ENCODE data around the gene UQCC3. TPM values are rescaled to one million over a fixed set of nuclear protein-coding genes. Genes with fewer than 3 reads are reported as not detected.
A peak's percentile ranks its signal among the peaks of the same experiment; 100 is the strongest.
"Not testable (repeated sequence)": the region's sequence is repeated elsewhere in the genome, so short reads cannot be mapped to it uniquely, and the experiment has no call there.

UQCC3 gene
- total and polyA plus RNA-seq, 2 donors (not counting 1 experiment from before 2014, with no cell fraction given) = 4.7 to 14.0 TPM

GRCh38 chr11:62689421-62690183, 18.1 kb downstream of the UQCC3 start, which contains the start of gene LRRN4CL:
LRRN4CL (minus strand) TSS chr11:62689530; CDS start chr11:62688508, 1,022 bp downstream.
- peak within 1 kb of the TSS; percentile 33 for H2AFZ ChIP-seq (ENCODE audit: low read length)
- peaks cover 16% of the 10 kb centered on the region for H3K36me3 ChIP-seq (ENCODE audit: control insufficient read depth, insufficient read depth, low read length)
- H3K27me3 ChIP-seq (ENCODE audit: control insufficient read depth, insufficient read depth, low read length) = no peaks in the 10 kb centered on the region
- peak within 1 kb of the TSS; percentile 64 for H3K27ac ChIP-seq (ENCODE audit: insufficient read depth, low read length)
- peak within 1 kb of the TSS; percentile 25 for H3K9ac ChIP-seq (ENCODE audit: insufficient read depth, low read length)
- peaks cover 9% of the 10 kb centered on the region for H3K4me1 ChIP-seq (ENCODE audit: control insufficient read depth, extremely low read depth, insufficient read depth, low read length)
- H3K79me2 ChIP-seq (ENCODE audit: control insufficient read depth, insufficient read depth, low read length) = no peaks in the 10 kb centered on the region
- H3K9me3 ChIP-seq (ENCODE audit: control insufficient read depth, insufficient read depth, low read depth, low read length) = no peaks in the 10 kb centered on the region
- no peaks in the 10 kb centered on the region for H4K20me1 ChIP-seq (ENCODE audit: control insufficient read depth, extremely low read depth, insufficient read depth, low read length)
- peak within 1 kb of the TSS; percentile 33 to 67 (median 52) for H3K4me3 ChIP-seq (replicated peaks in 1 of 4; ENCODE audit: control extremely low read depth in 1 of 4, insufficient read depth in 1 of 4, low read depth in 3 of 4, low read length in 4 of 4)
- TF ChIP-seq EZH2 (IDR thresholded peaks at IDR 0.05; ENCODE audit: low read length, missing control alignments) (no peak), CTCF (conservative IDR thresholded peaks at IDR 0.05 in 1 of 2, IDR thresholded peaks at IDR 0.05 in 1 of 2; ENCODE audit: low read depth in 1 of 2, low read length in 2 of 2) (no peak)
- DNase-seq (ENCODE audit: low read depth in 2 of 2) = peak; percentile 91 to 92
- peak within 1 kb of the TSS; percentile 83 for H3K4me2 ChIP-seq (ENCODE audit: extremely low read depth, insufficient read depth, low read length)

GRCh38 chr11:62693624-62694023, 22.2 kb downstream of the UQCC3 start:
- not testable (repeated sequence) for H2AFZ ChIP-seq (ENCODE audit: low read length); H3K79me2 ChIP-seq (ENCODE audit: control insufficient read depth, insufficient read depth, low read length); H4K20me1 ChIP-seq (ENCODE audit: control insufficient read depth, extremely low read depth, insufficient read depth, low read length); DNase-seq (ENCODE audit: low read depth in 2 of 2); H3K9me3 ChIP-seq (ENCODE audit: control insufficient read depth, insufficient read depth, low read depth, low read length); H3K9ac ChIP-seq (ENCODE audit: insufficient read depth, low read length); H3K4me3 ChIP-seq (replicated peaks in 1 of 4; ENCODE audit: control extremely low read depth in 1 of 4, insufficient read depth in 1 of 4, low read depth in 3 of 4, low read length in 4 of 4); H3K27me3 ChIP-seq (ENCODE audit: control insufficient read depth, insufficient read depth, low read length); H3K4me2 ChIP-seq (ENCODE audit: extremely low read depth, insufficient read depth, low read length); H3K27ac ChIP-seq (ENCODE audit: insufficient read depth, low read length); H3K4me1 ChIP-seq (ENCODE audit: control insufficient read depth, extremely low read depth, insufficient read depth, low read length)
- H3K36me3 ChIP-seq (ENCODE audit: control insufficient read depth, insufficient read depth, low read length) = peaks cover 16% of the 10 kb centered on the region

- no peaks in the 10 kb centered on the region for H4K20me1 ChIP-seq (ENCODE audit: control insufficient read depth, extremely low read depth, insufficient read depth, low read length)
- DNase-seq (ENCODE audit: low read depth in 2 of 2) = peak; percentile 71 to 89
- TF ChIP-seq EZH2 (IDR thresholded peaks at IDR 0.05; ENCODE audit: low read length, missing control alignments) (no peak), CTCF (conservative IDR thresholded peaks at IDR 0.05 in 1 of 2, IDR thresholded peaks at IDR 0.05 in 1 of 2; ENCODE audit: low read depth in 1 of 2, low read length in 2 of 2) (peak; percentile 84 to 88)
- no peak overlapping the region for H3K4me2 ChIP-seq (ENCODE audit: extremely low read depth, insufficient read depth, low read length)
- peaks cover 16% of the 10 kb centered on the region for H3K36me3 ChIP-seq (ENCODE audit: control insufficient read depth, insufficient read depth, low read length)
- no peak overlapping the region for H3K4me3 ChIP-seq (replicated peaks in 1 of 4; ENCODE audit: control extremely low read depth in 1 of 4, insufficient read depth in 1 of 4, low read depth in 3 of 4, low read length in 4 of 4)
- H3K9ac ChIP-seq (ENCODE audit: insufficient read depth, low read length) = no peak overlapping the region
- H3K4me1 ChIP-seq (ENCODE audit: control insufficient read depth, extremely low read depth, insufficient read depth, low read length) = peaks cover 7% of the 10 kb centered on the region
- H3K27me3 ChIP-seq (ENCODE audit: control insufficient read depth, insufficient read depth, low read length) = no peaks in the 10 kb centered on the region
- no peaks in the 10 kb centered on the region for H3K9me3 ChIP-seq (ENCODE audit: control insufficient read depth, insufficient read depth, low read depth, low read length)
- H3K79me2 ChIP-seq (ENCODE audit: control insufficient read depth, insufficient read depth, low read length) = no peaks in the 10 kb centered on the region
- no peak overlapping the region for H2AFZ ChIP-seq (ENCODE audit: low read length)
- H3K27ac ChIP-seq (ENCODE audit: insufficient read depth, low read length) = no peak overlapping the region
These were observed 23.1 kb downstream of the UQCC3 start for GRCh38 chr11:62694455-62695167.
